ENCODE measurements around the gene CSMD2. TPM values are rescaled to one million over a fixed set of nuclear protein-coding genes. Genes with fewer than 3 reads are reported as not detected.

CSMD2 gene
- total and polyA plus RNA-seq, 2 donors from 2014 or later = 0.47 TPM; not detected in 1

DNA sequence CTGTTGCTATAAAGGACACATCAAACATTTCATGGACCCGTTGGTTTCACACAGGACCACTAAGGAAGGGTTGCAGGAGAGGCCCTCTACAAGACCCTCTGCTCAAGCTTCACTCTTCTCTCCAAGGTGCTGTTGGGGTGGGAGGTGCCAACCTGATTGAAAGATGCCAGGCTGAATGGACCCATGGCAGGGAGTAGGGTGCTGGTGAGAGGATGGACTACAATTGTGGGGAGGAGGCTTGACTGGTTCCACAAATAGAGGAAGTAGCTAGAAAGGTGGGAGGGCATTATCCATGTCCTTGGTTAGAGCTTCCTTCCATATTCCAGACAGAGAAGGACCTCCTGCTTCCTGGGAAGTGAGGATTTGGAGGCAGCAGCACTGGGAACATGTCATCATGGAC lies 468.7 kb downstream of the CSMD2 start:
- intact Hi-C loops (cut with DNase I) = no loop called here
- no peak for DNase-seq
- H3K9me3 ChIP-seq (ENCODE audit: control insufficient read depth in 2 of 3, insufficient read depth in 1 of 3, low read length in 3 of 3) = no peaks in the 10 kb centered on the region
- H3K27me3 ChIP-seq (ENCODE audit: control insufficient read depth, insufficient read depth, low read length) = no peaks in the 10 kb centered on the region
- no peak overlapping the region for H3K4me3 ChIP-seq (ENCODE audit: low read length in 3 of 3)
- no peak for FAIRE-seq
- no peaks in the 10 kb centered on the region for H3K36me3 ChIP-seq (ENCODE audit: control insufficient read depth in 2 of 3, insufficient read depth in 3 of 3, low read length in 3 of 3)
- H3K27ac ChIP-seq (ENCODE audit: low read depth in 2 of 2, low read length in 2 of 2) = no peak overlapping the region
- H3K9ac ChIP-seq (ENCODE audit: low read length in 3 of 3) = no peak overlapping the region
- H3K4me1 ChIP-seq (ENCODE audit: control insufficient read depth in 2 of 3, insufficient read depth in 2 of 3, low read depth in 1 of 3, low read length in 3 of 3) = no peaks in the 10 kb centered on the region
- TF ChIP-seq, protein P1, sequence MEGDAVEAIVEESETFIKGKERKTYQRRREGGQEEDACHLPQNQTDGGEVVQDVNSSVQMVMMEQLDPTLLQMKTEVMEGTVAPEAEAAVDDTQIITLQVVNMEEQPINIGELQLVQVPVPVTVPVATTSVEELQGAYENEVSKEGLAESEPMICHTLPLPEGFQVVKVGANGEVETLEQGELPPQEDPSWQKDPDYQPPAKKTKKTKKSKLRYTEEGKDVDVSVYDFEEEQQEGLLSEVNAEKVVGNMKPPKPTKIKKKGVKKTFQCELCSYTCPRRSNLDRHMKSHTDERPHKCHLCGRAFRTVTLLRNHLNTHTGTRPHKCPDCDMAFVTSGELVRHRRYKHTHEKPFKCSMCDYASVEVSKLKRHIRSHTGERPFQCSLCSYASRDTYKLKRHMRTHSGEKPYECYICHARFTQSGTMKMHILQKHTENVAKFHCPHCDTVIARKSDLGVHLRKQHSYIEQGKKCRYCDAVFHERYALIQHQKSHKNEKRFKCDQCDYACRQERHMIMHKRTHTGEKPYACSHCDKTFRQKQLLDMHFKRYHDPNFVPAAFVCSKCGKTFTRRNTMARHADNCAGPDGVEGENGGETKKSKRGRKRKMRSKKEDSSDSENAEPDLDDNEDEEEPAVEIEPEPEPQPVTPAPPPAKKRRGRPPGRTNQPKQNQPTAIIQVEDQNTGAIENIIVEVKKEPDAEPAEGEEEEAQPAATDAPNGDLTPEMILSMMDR (IDR thresholded peaks at IDR 0.05; ENCODE audit: borderline replicate concordance, extremely low read depth, insufficient read depth) = no peak

DNA sequence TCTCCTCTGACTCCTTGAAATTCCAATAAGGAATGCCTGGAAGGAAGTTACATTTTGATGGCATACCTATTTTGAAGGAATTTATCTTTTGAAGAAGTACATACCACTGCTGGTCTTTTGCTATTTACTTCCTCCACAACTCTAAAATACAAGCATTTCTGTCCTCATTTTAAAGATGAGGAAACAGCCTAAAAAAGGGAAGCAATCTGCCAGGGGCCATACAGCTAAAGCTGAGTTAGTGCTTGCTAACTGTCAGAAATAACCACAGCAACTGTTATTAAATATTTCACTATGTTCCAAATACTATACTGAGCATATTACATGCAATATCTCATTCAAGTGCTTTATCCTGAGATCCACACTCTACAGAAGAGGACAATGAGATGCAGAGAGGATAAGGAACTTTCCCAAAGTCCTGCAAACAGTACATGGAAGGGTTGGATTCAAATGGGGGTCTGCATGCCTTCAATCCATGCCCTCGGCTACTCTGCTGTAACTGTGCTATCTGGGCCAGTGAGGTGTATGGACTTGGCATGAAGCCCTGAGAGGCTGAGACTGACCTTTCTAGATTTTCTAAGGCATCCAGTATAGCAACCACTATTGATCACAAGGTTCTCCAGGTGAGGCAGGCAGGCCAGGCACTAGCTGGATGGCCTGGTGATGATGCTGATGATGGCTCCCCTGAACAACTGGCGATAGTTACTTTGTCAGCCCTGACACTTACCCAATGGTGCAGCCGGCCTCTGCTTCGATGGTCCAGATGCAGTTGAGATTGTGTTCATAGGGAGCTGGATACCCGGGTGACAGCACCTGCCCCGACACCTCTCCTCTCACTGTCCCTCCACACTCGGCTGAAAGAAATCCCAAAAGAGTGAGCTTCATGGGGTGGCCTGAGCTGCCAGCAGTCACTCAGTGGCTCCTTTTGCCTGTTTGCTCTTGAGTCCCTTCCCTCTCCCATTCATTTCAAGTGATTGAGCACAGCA lies 472.5 kb downstream of the CSMD2 start:
- DNase-seq (no peak), FAIRE-seq (no peak)
- Histone ChIP-seq H3K9ac (ENCODE audit: low read length in 3 of 3) (no peak overlapping the region), H3K4me3 (ENCODE audit: low read length in 3 of 3) (no peak overlapping the region), H3K27ac (ENCODE audit: low read depth in 2 of 2, low read length in 2 of 2) (no peak overlapping the region), H3K27me3 (ENCODE audit: control insufficient read depth, insufficient read depth, low read length) (no peaks in the 10 kb centered on the region), H3K4me1 (ENCODE audit: control insufficient read depth in 2 of 3, insufficient read depth in 2 of 3, low read depth in 1 of 3, low read length in 3 of 3) (no peaks in the 10 kb centered on the region), H3K36me3 (ENCODE audit: control insufficient read depth in 2 of 3, insufficient read depth in 3 of 3, low read length in 3 of 3) (no peaks in the 10 kb centered on the region), H3K9me3 (ENCODE audit: control insufficient read depth in 2 of 3, insufficient read depth in 1 of 3, low read length in 3 of 3) (no peaks in the 10 kb centered on the region)
- TF ChIP-seq, protein P1 (IDR thresholded peaks at IDR 0.05; ENCODE audit: borderline replicate concordance, extremely low read depth, insufficient read depth) = no peak
- intact Hi-C loops (cut with DNase I) = no loop called here

DNA sequence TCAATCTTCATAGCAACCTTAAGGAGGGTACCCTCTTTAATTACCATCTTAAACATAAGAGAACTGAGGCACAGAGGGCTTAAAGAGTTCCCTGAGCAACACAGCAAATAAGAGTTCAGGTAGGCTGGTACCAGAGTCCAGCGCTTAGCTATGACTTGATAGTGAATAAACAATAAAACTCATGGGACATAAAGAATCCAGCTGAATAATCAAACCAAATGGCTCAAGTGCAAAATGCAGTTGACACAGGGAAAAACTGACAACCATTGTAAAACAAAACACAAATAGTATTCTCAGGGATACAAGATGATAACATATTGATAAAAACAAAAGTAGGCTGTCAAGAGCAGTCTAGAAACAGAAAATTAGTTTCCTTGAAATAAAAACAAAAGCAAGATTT lies 478.0 kb downstream of the CSMD2 start:
- intact Hi-C loops (cut with DNase I) = no loop called here
- Histone ChIP-seq H3K36me3 (ENCODE audit: control insufficient read depth in 2 of 3, insufficient read depth in 3 of 3, low read length in 3 of 3) (no peaks in the 10 kb centered on the region), H3K9ac (ENCODE audit: low read length in 3 of 3) (no peak overlapping the region), H3K4me1 (ENCODE audit: control insufficient read depth in 2 of 3, insufficient read depth in 2 of 3, low read depth in 1 of 3, low read length in 3 of 3) (no peaks in the 10 kb centered on the region), H3K9me3 (ENCODE audit: control insufficient read depth in 2 of 3, insufficient read depth in 1 of 3, low read length in 3 of 3) (no peaks in the 10 kb centered on the region), H3K27me3 (ENCODE audit: control insufficient read depth, insufficient read depth, low read length) (no peaks in the 10 kb centered on the region), H3K27ac (ENCODE audit: low read depth in 2 of 2, low read length in 2 of 2) (no peak overlapping the region), H3K4me3 (ENCODE audit: low read length in 3 of 3) (no peak overlapping the region)
- no peak for FAIRE-seq
- TF ChIP-seq, protein P1 (IDR thresholded peaks at IDR 0.05; ENCODE audit: borderline replicate concordance, extremely low read depth, insufficient read depth) = no peak
- DNase-seq = no peak

Data from kidney (tissue), 14 donors.